Smooth muscle cell (in vitro differentiated cells): ENCODE results near the gene PKHD1. TPM values are rescaled to one million over a fixed set of nuclear protein-coding genes. Genes with fewer than 3 reads are reported as not detected.

Experiments used
- DNase-seq: peaks from one replicate; lab custom pipeline; 2025; ENCODE audit not compliant: unreplicated experiment; lab: John Stamatoyannopoulos, UW
- H2AFZ ChIP-seq: fragments of 200-600 bp; sonication (generic); 2 replicates; pipeline ENCODE4 v1.6.0; 2016; ENCODE audit warnings: antibody characterized with exemption, low read depth, mild to moderate bottlenecking
- H3F3A ChIP-seq: fragments of 200-600 bp; sonication (generic); 2 replicates; pipeline ENCODE4 v1.6.0; 2017; ENCODE audit warnings: antibody characterized with exemption, low read depth
- H3K27ac ChIP-seq: fragments of 200-600 bp; sonication (generic); 2 replicates; pipeline ENCODE4 v1.5.1; 2016; ENCODE audit warnings: low read depth, mild to moderate bottlenecking
- H3K27me3 ChIP-seq: fragments of 200-600 bp; sonication (generic); 2 replicates; pipeline ENCODE4 v1.6.1; 2016; ENCODE audit warnings: low read depth, mild to moderate bottlenecking
- H3K36me3 ChIP-seq: fragments of 200-600 bp; sonication (generic); 2 replicates; pipeline ENCODE4 v1.5.1; 2016; ENCODE audit warnings: low read depth
- H3K4me1 ChIP-seq: fragments of 200-600 bp; sonication (generic); 2 replicates; pipeline ENCODE4 v1.5.1; 2016; ENCODE audit warnings: low read depth
- H3K4me2 ChIP-seq: fragments of 200-600 bp; sonication (generic); 2 replicates; pipeline ENCODE4 v1.6.0; 2016; ENCODE audit warnings: mild to moderate bottlenecking
- H3K4me3 ChIP-seq: fragments of 200-600 bp; sonication (generic); 2 replicates; pipeline ENCODE4 v1.5.1; 2016; ENCODE audit warnings: mild to moderate bottlenecking
- H3K79me2 ChIP-seq: fragments of 200-600 bp; sonication (generic); 2 replicates; pipeline ENCODE4 v1.6.0; 2016; ENCODE audit warnings: low read depth, mild to moderate bottlenecking
- H3K9ac ChIP-seq: fragments of 200-600 bp; sonication (generic); 2 replicates; pipeline ENCODE4 v1.6.0; 2016; ENCODE audit warnings: low read depth
- H3K9me3 ChIP-seq: fragments of 200-600 bp; sonication (generic); replicated peaks from 2 replicates; pipeline ENCODE4 v1.5.1; 2016; ENCODE audit warnings: low read depth
- H4K20me1 ChIP-seq: fragments of 200-600 bp; sonication (generic); 2 replicates; pipeline ENCODE4 v1.6.0; 2016; ENCODE audit warnings: low read depth
- CTCF ChIP-seq: fragments of 200-600 bp; sonication (generic); IDR thresholded peaks from 2 replicates; pipeline ENCODE4 v1.5.1; 2017; ENCODE audit warnings: borderline replicate concordance, mild to moderate bottlenecking, antibody characterized with exemption; ENCODE audit not compliant: insufficient read depth, poor library complexity, severe bottlenecking
- WGBS: methylation state at CpG from one replicate; pipeline ENCODE4 v1.1.7; 2016; ENCODE audit warnings: low lambda C conversion rate; 5-methylcytosine and 5-hydroxymethylcytosine counted together
- polyA plus RNA-seq: library from polyadenylated mRNA; unstranded; fragments of >200 nt; fragmentation: Nextera tagmentation; extraction: Ambion mirVana; gene quantifications from 2 replicates; pipeline ENCODE4 v1.2.1, GENCODE V29; 2016
- total RNA-seq: library from RNA; depleted of rRNA; stranded (reverse); fragments of >200 nt; gene quantifications from 2 replicates; pipeline ENCODE4 v1.2.3, GENCODE V29; 2014

Gene PKHD1
- total and polyA plus RNA-seq, 2 experiments from 2014 or later = not detected

DNA sequence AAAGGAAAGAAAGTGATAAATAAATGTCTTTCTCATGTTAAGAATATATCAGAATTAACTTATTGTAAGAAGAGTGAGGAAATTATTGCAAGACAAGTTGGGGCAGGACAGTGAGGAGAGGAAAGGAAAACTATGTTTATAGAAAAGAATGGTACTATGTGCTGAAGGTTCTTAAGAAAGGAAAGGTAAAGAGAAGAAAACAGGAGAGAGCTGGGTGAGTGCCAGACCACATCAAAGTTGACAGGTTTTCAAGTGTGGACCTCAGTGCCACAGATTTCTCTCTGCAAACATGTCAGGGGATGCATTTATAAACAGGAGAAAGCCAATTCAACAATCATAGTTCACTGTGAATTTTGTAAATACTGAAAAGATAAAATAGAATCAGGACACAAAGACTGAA, 439.2 kb downstream of the PKHD1 start:
- no peaks in the 10 kb centered on the region for H3K9me3 ChIP-seq
- no peak for TF ChIP-seq CTCF
- no peak overlapping the region for H3K4me3 ChIP-seq
- no peaks in the 10 kb centered on the region for H3K36me3 ChIP-seq
- H3K27me3 ChIP-seq = peaks cover 8% of the 10 kb centered on the region
- H4K20me1 ChIP-seq = no peaks in the 10 kb centered on the region
- no peaks in the 10 kb centered on the region for H3K79me2 ChIP-seq
- no peak for DNase-seq
- no peak overlapping the region for H3K9ac ChIP-seq
- no peaks in the 10 kb centered on the region for H3F3A ChIP-seq
- no peak overlapping the region for H3K4me2 ChIP-seq
- H2AFZ ChIP-seq = no peak overlapping the region
- no peak overlapping the region for H3K27ac ChIP-seq
- no peaks in the 10 kb centered on the region for H3K4me1 ChIP-seq

DNA sequence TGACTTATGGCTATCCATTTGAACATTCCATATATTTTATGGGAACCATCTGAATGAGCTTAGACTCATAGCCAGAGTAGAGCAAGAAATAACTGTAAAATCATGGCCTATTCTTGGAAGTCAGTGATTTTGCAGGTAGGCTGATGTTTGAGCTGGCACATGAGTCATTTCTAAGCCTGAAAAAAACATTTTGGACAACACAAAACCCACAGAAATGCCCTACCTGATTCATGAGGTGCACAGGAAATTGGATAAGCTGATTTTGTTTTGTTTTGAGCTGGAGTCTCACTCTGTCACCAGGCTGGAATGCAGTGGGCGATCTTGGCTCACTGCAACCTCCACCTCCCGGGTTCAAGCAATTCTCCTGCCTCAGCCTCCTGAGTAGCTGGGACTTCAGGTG, 443.0 kb downstream of the PKHD1 start:
- no peaks in the 10 kb centered on the region for H3K79me2 ChIP-seq
- no peaks in the 10 kb centered on the region for H4K20me1 ChIP-seq
- H3K9ac ChIP-seq = no peak overlapping the region
- no peak for TF ChIP-seq CTCF
- no peak overlapping the region for H3K27ac ChIP-seq
- H3K4me1 ChIP-seq = no peaks in the 10 kb centered on the region
- no peak overlapping the region for H3K4me2 ChIP-seq
- H3K36me3 ChIP-seq = no peaks in the 10 kb centered on the region
- H3K27me3 ChIP-seq = peaks cover 3% of the 10 kb centered on the region
- no peak overlapping the region for H3K4me3 ChIP-seq
- H3F3A ChIP-seq = no peaks in the 10 kb centered on the region
- no peak overlapping the region for H2AFZ ChIP-seq
- DNase-seq = no peak
- H3K9me3 ChIP-seq = no peaks in the 10 kb centered on the region
- WGBS = 87% methylated on average over 2 of the region's 2 CpGs

DNA sequence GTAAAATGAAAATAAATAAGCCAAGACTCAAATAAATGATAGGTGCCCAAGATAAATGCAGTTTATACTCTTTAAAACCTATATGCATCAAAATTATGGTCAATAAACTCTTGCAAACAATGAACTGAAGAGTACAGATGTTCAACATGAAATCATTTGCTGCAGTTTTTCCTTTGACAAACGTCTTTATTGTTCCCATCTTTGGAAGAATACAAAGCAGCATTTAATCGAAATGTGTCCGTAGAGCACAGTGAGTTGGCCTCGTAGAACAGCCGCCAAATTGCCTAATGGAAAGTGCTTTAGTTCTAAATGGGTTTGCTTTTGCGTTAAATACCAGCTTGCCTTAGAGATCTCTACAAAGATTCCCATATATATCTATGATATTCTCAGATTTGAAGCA, 447.4 kb downstream of the PKHD1 start:
- no peaks in the 10 kb centered on the region for H3K4me1 ChIP-seq
- H3K36me3 ChIP-seq = no peaks in the 10 kb centered on the region
- no peak overlapping the region for H3K9ac ChIP-seq
- no peaks in the 10 kb centered on the region for H3K79me2 ChIP-seq
- no peak overlapping the region for H2AFZ ChIP-seq
- no peak for TF ChIP-seq CTCF
- no peak for DNase-seq
- no peaks in the 10 kb centered on the region for H3K9me3 ChIP-seq
- H3K27ac ChIP-seq = no peak overlapping the region
- WGBS = 82% methylated on average over 6 of the region's 6 CpGs
- H3F3A ChIP-seq = no peaks in the 10 kb centered on the region
- H3K4me3 ChIP-seq = no peak overlapping the region
- no peak overlapping the region for H3K4me2 ChIP-seq
- no peaks in the 10 kb centered on the region for H3K27me3 ChIP-seq
- H4K20me1 ChIP-seq = no peaks in the 10 kb centered on the region

DNA sequence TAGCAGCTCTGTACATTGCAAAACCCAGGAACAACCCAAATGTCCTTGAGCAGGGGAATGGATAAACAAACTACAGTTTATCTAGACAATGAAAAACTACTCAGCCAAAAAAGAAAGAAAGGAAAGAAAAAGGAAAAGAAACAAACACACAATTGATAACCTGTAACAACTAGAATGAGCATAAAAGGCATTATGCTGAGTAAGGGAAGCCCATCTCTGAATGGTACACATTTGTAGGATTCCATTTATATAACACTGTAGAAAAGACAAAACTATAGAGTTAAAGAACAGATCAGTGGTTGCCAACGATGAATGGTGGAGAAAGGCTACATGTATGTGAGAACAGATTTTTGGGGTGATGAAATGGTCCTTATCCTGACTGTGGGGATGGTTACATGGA, 454.0 kb downstream of the PKHD1 start:
- Histone ChIP-seq H3K4me1 (no peaks in the 10 kb centered on the region), H3K27me3 (no peaks in the 10 kb centered on the region), H3K27ac (no peak overlapping the region), H3K9ac (no peak overlapping the region), H3F3A (no peaks in the 10 kb centered on the region), H2AFZ (no peak overlapping the region), H3K4me3 (no peak overlapping the region), H3K4me2 (no peak overlapping the region), H3K36me3 (no peaks in the 10 kb centered on the region), H4K20me1 (no peaks in the 10 kb centered on the region), H3K9me3 (no peaks in the 10 kb centered on the region), H3K79me2 (no peaks in the 10 kb centered on the region)
- WGBS = 85% methylated on average over 1 of the region's 1 CpG
- TF ChIP-seq CTCF = no peak
- DNase-seq = no peak
